Hepatocyte (in vitro differentiated cells): ENCODE results near the gene IL17RE. TPM values are rescaled to one million over a fixed set of nuclear protein-coding genes. Genes with fewer than 3 reads are reported as not detected.

Experiments used
- DNase-seq: peaks from one replicate; pipeline ENCODE4 v3.0.0-alpha.2; 2016; ENCODE audit warnings: low spot score
- H2AFZ ChIP-seq: fragments of 200-600 bp; sonication (generic); 2 replicates; pipeline ENCODE4 v1.6.0; 2016; ENCODE audit warnings: antibody characterized with exemption, mild to moderate bottlenecking
- H3K27ac ChIP-seq: fragments of 200-600 bp; sonication (generic); 2 replicates; pipeline ENCODE4 v1.5.1; 2016; ENCODE audit warnings: mild to moderate bottlenecking
- H3K27me3 ChIP-seq: fragments of 200-600 bp; sonication (generic); 2 replicates; pipeline ENCODE4 v1.6.1; 2016
- H3K36me3 ChIP-seq: fragments of 200-600 bp; sonication (generic); replicated peaks from 2 replicates; pipeline ENCODE4 v1.5.1; 2016; ENCODE audit warnings: low read depth; ENCODE audit not compliant: insufficient read depth
- H3K4me1 ChIP-seq: fragments of 200-600 bp; sonication (generic); 2 replicates; pipeline ENCODE4 v1.5.1; 2016; ENCODE audit warnings: mild to moderate bottlenecking, moderate library complexity; ENCODE audit not compliant: insufficient read depth
- H3K4me2 ChIP-seq: fragments of 200-600 bp; sonication (generic); 2 replicates; pipeline ENCODE4 v1.6.0; 2016
- H3K4me3 ChIP-seq: fragments of 200-600 bp; sonication (generic); 2 replicates; pipeline ENCODE4 v1.5.1; 2016; ENCODE audit warnings: mild to moderate bottlenecking
- H3K79me2 ChIP-seq: fragments of 200-600 bp; sonication (generic); 2 replicates; pipeline ENCODE4 v1.6.0; 2017; ENCODE audit warnings: mild to moderate bottlenecking
- H3K9me2 ChIP-seq: fragments of 200-600 bp; sonication (generic); replicated peaks from 2 replicates; pipeline ENCODE4 v1.6.0; 2017; ENCODE audit warnings: mild to moderate bottlenecking; ENCODE audit not compliant: insufficient read depth
- H3K9me3 ChIP-seq: fragments of 200-600 bp; sonication (generic); 2 replicates; pipeline ENCODE4 v1.5.1; 2016; ENCODE audit warnings: low read depth, mild to moderate bottlenecking
- H4K20me1 ChIP-seq: fragments of 200-600 bp; sonication (generic); 2 replicates; pipeline ENCODE4 v1.6.0; 2016; ENCODE audit warnings: mild to moderate bottlenecking; ENCODE audit not compliant: insufficient read depth, poor library complexity, severe bottlenecking
- EZH2 ChIP-seq: fragments of 200-600 bp; sonication (generic); IDR thresholded peaks from 2 replicates; pipeline ENCODE4 v1.6.1; 2016; ENCODE audit warnings: antibody characterized with exemption, mild to moderate bottlenecking, borderline replicate concordance
- EZH2phosphoT487 ChIP-seq: fragments of 200-600 bp; sonication (generic); IDR thresholded peaks from one replicate; pipeline ENCODE4 v1.6.1; 2018; ENCODE audit warnings: antibody characterized with exemption, mild to moderate bottlenecking, low read depth, moderate library complexity; ENCODE audit not compliant: unreplicated experiment, severe bottlenecking
- WGBS: methylation state at CpG from one replicate; pipeline ENCODE4 v1.1.6; 2016; ENCODE audit warnings: low lambda C conversion rate; ENCODE audit errors: missing lambda C conversion rate; 5-methylcytosine and 5-hydroxymethylcytosine counted together
- polyA plus RNA-seq: library from polyadenylated mRNA; unstranded; fragments of >200 nt; fragmentation: Nextera tagmentation; extraction: Ambion mirVana; gene quantifications from 2 replicates; pipeline ENCODE4 v1.2.1, GENCODE V29; 2016
- total RNA-seq: library from RNA; depleted of rRNA; stranded (reverse); fragments of >200 nt; gene quantifications from 2 replicates; pipeline ENCODE4 v1.2.3, GENCODE V29; 2014
- TF ChIP-seq, protein P1 (sequence below): fragments of 200-600 bp; sonication (generic); IDR thresholded peaks from 2 replicates; pipeline ENCODE4 v1.5.1; 2016; ENCODE audit warnings: antibody characterized with exemption, mild to moderate bottlenecking; ENCODE audit not compliant: poor library complexity

IL17RE gene
- total and polyA plus RNA-seq, 2 experiments from 2014 or later = 6.8 to 9.1 TPM

DNA sequence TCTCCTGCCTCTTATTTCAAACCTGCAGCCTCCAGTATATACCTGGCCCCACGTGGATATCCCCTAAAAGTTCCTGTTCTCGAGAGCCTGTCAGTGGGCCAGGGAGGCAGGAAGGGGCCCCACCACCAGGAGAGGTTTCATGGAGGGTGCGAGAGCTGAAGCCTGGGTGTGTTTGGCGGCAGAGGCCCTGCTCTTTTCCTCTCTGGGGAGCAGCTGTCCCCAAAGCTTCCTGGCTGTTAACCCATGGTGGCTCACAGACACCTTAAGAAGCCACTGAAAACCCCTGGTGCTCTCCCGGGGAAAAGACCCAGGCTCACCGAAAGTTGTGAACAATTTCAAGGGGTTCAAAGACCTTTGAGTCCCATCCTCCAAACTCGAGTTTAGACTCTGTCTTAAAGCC lies 48.5 kb downstream of the IL17RE start:
- H3K9me2 ChIP-seq = no peaks in the 10 kb centered on the region
- H3K4me2 ChIP-seq = peak overlapping the region; percentile 96
- no peak overlapping the region for H3K4me3 ChIP-seq
- 62% methylated on average over 7 of the region's 7 CpGs for WGBS
- H3K9me3 ChIP-seq = no peaks in the 10 kb centered on the region
- H4K20me1 ChIP-seq = no peaks in the 10 kb centered on the region
- H3K36me3 ChIP-seq = no peaks in the 10 kb centered on the region
- no peaks in the 10 kb centered on the region for H3K79me2 ChIP-seq
- TF ChIP-seq EZH2 (no peak), EZH2phosphoT487 (no peak)
- TF ChIP-seq, protein P1, sequence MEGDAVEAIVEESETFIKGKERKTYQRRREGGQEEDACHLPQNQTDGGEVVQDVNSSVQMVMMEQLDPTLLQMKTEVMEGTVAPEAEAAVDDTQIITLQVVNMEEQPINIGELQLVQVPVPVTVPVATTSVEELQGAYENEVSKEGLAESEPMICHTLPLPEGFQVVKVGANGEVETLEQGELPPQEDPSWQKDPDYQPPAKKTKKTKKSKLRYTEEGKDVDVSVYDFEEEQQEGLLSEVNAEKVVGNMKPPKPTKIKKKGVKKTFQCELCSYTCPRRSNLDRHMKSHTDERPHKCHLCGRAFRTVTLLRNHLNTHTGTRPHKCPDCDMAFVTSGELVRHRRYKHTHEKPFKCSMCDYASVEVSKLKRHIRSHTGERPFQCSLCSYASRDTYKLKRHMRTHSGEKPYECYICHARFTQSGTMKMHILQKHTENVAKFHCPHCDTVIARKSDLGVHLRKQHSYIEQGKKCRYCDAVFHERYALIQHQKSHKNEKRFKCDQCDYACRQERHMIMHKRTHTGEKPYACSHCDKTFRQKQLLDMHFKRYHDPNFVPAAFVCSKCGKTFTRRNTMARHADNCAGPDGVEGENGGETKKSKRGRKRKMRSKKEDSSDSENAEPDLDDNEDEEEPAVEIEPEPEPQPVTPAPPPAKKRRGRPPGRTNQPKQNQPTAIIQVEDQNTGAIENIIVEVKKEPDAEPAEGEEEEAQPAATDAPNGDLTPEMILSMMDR = no peak
- no peak for DNase-seq
- no peaks in the 10 kb centered on the region for H3K27me3 ChIP-seq
- no peak overlapping the region for H3K27ac ChIP-seq
- no peak overlapping the region for H2AFZ ChIP-seq
- peaks cover 7% of the 10 kb centered on the region for H3K4me1 ChIP-seq

DNA sequence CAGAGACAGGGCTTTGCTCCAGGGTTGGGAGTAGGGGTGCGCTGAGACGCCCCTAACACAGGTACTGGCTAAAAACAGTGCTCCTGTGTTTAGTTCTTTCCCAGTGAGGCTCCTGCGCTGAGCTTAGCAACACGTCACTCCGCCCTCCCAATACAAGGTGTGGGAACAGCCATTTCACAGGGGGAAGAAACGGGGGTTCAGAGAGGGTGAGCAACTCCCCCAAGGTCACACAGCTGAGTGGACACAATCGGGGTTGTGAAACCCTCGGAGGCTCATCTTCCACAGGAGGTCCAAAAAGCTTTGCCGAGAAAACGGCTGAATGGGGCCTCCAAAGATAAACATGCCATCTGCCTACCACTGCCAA lies 48.9 kb downstream of the IL17RE start:
- H3K4me2 ChIP-seq = peak overlapping the region; percentile 96
- no peak for DNase-seq
- no peak for TF ChIP-seq EZH2
- no peak for TF ChIP-seq EZH2phosphoT487
- TF ChIP-seq, protein P1 = no peak
- peak overlapping the region; percentile 50 for H2AFZ ChIP-seq
- H3K36me3 ChIP-seq = no peaks in the 10 kb centered on the region
- peak overlapping the region; percentile 91 for H3K4me3 ChIP-seq
- no peaks in the 10 kb centered on the region for H3K27me3 ChIP-seq
- H3K4me1 ChIP-seq = peaks cover 7% of the 10 kb centered on the region
- H3K9me3 ChIP-seq = no peaks in the 10 kb centered on the region
- WGBS = 43% methylated on average over 10 of the region's 10 CpGs
- H3K27ac ChIP-seq = no peak overlapping the region
- no peaks in the 10 kb centered on the region for H3K9me2 ChIP-seq
- no peaks in the 10 kb centered on the region for H3K79me2 ChIP-seq
- H4K20me1 ChIP-seq = no peaks in the 10 kb centered on the region

DNA sequence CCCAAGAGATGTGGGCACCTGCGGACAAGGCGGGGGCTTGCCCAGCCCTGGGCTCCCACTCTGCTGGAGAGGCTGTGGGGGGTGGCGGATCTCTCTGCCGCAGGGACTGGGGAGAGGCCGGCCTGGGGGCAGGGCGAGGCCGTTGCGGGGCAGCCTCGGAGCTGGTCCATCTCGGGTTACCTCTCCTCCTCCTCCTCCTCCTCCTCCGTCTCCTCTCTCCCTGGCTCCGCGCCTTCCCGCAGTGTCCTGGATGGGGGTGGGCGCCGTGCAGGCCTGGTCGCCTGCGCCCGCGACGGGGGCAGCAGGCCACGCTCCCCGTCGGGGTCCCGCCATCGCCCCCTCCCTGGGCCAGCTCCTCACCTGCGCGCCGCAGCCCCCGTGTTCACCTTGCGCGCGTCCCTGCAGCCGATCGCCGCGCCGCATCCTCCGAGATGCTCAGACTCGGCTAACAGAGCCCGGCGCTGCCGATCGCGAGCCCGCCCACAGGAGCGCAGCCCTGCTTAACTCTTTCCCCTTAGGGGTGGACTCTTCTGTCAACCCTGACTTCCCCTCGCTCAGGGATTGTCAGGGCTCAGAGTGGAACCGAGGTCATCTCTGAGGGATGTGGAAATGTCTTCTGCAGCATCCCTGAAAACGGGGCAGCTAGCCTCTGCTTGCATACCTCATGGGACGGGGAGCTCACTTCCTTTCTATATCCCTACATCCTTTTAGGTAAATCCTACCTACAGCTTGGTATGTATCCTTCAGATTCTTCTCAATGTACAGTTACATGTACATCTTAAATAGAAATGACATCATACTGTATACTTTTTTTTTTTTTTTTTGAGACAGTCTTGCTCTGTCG lies 49.5 kb downstream of the IL17RE start, which contains the start of gene PRRT3:
TSS of gene PRRT3 (minus strand) at position 447 of the 844 bp plus-strand sequence. CDS start 2,293 bp downstream, outside the sequence.
- TF ChIP-seq, protein P1 = no peak
- TF ChIP-seq EZH2phosphoT487 = no peak
- TF ChIP-seq EZH2 = no peak
- Histone ChIP-seq H3K27ac (no peak within 1 kb of the TSS), H3K4me1 (peaks cover 7% of the 10 kb centered on the region), H2AFZ (peak within 1 kb of the TSS; percentile 50), H3K27me3 (no peaks in the 10 kb centered on the region), H3K9me2 (no peaks in the 10 kb centered on the region), H3K79me2 (no peaks in the 10 kb centered on the region), H3K4me2 (peak within 1 kb of the TSS; percentile 96), H4K20me1 (no peaks in the 10 kb centered on the region), H3K4me3 (peak within 1 kb of the TSS; percentile 91), H3K36me3 (no peaks in the 10 kb centered on the region), H3K9me3 (no peaks in the 10 kb centered on the region)
- 7% methylated on average over 41 of the region's 52 CpGs for WGBS
- DNase-seq = peak; percentile 55
